Fibroblast of peridontal ligament (primary cell): ENCODE results near the gene PSMD3.

Source experiments
- DNase-seq: peaks from one replicate; pipeline ENCODE4 v3.0.0-alpha.2; 2010; ENCODE audit errors: extremely low read depth

PSMD3 gene

DNA sequence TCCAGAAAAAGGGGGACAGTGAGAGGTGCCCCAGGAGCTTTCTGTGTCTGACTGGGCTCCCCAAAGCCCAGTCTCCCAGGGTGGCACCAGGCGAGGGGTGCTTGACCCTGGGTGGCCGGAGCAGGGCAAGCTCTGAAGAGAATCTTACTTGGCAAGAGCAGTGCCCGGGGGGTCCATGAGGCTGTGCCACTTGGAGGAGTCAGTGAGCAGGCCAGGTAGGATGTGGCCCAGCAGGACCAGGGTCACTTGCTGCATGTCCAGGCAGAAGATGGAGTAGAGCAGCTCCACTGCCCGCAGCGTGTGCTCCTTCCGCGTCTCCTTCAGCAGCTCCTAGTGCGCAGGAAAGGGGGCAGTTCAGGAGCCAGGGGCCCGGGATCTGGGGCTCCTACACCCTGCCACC, 41.9 kb downstream of the PSMD3 start:
- DNase-seq: no peak

DNA sequence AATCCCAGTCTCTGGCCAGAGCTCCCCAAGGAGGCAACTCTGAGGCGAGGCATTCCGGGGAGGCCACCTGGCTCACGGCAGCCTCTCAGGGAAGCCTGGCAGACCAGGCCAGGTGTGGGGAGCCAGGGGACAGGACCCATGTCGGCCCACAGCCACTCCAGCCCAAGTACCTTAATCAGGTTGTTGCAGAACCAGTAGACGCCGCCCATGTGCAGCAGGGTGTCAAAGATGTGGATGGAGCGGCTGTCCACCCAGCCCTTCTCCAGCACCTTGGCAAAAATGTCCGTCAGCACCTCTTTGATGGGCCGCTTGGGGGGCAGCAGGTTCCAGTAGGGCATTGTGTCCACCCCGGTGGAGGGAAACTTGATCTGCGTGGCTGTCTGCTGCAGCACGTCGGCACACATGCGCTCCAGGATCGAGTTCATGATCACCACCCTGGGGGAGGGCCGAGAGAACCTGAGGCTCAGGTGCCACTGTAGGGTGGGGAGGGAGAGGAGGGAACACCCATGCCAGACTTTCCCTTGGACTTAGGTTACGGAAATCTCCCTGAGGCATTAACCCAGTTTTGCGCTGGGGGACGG, 42.4 kb downstream of the PSMD3 start:
- no peak for DNase-seq

DNA sequence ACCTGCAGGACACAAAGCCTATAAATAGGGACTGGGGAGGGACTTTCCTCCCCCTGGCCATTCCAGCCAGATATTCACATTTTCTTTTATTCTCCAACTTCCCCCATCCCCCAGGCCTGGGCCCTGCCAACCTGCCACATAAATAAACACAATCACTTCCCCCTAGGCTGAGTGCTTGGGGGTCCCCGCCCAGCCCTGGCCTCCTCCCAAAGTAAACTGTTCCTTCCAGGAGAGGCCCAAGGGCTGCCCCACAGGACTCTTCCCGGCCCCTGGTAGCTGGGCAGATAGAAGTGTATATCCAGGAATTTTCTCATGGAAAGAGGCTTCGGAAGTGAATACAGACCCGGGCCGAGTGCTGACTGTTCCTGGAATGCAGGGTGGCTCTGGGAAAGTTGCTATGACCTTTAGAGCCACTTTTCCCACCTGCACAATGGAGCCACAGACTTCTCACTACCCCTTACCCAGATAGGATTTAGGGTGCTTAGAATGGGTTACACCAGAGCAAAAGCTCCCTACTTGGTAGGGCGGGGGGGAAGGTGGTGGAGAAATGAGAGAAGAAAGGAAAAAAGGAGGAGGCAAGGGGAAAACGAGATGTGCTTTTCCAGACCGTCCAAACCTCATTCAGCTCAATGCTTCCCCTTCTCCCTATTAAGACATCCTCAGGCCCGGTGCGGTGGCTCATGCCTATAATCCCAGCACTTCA, 43.1 kb downstream of the PSMD3 start:
- DNase-seq: no peak

DNA sequence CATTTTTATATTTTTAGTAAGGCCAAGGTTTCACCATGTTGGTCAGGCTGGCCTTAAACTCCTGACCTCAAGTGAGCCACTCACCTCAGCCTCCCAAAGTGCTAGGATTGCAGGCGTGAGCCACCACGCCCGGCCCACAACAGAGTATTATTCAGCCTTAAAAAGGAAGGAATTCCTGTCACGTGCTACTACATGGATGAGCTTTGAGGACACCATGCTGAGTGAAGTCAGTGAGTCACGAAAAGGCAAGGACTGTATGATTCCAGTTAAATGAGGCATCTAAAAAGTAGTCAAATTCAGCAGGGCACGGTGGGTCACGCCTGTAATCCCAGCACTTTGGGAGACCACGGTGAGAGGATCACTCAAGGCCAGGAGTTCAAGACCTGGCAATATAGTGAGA, 44.3 kb downstream of the PSMD3 start:
- DNase-seq: no peak

DNA sequence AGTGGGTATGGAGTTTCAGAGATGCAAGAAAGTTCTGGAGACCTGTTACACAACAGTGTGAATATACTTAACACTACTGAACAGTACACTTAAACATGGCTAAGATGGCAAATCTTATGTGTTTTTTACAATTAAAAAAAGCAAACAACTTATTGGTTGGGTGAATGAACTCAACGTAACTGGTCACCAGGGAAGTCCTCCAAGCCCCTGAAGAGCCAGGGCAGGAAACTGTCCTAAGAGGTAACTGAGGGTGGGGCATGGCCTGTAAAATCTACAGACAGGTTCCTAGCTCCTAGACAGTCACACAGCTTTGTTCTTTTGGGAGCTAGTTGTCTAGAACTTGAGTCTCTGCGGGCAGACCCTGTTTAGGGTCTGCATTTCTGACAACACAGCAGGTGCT, 45.0 kb downstream of the PSMD3 start:
- no peak for DNase-seq

DNA sequence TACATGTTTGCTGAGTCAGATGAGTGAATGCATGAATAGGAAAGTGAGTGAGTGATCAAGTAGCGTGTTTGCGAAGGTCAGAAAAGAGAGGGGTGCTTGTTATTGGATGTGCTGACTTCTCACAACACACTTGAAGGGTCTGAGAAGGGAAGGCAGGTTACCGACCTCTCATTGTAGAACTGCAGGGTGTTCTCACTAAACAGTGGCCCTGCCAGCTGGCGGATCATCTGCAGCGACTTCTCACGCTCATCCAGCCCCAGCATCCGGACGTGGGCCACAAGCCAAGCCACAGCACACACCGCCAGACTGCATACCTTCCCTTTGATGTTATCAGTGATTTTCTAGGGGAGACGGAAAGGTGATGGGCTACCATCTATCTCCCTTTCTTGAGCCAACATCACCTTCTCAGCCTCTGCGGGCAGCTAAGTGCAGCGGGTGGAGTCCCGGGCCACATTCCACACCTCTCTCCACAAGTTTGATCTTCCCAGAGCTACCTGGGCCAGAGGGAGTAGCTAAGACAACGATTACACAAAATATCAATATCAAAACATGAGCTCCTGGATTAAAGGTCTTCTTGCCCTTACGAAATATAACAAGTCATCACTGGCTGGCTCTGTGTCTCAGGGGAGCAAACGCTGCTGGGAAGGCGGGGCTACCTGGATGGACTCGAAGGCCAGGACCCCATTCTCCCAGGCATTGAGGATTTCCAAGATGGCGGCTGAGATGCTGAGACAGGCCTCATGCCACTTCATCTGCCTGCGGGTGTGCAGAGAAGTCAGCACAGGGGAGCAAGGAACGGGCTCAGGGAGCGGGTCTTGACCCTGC, 45.6 kb downstream of the PSMD3 start:
- no peak for DNase-seq

DNA sequence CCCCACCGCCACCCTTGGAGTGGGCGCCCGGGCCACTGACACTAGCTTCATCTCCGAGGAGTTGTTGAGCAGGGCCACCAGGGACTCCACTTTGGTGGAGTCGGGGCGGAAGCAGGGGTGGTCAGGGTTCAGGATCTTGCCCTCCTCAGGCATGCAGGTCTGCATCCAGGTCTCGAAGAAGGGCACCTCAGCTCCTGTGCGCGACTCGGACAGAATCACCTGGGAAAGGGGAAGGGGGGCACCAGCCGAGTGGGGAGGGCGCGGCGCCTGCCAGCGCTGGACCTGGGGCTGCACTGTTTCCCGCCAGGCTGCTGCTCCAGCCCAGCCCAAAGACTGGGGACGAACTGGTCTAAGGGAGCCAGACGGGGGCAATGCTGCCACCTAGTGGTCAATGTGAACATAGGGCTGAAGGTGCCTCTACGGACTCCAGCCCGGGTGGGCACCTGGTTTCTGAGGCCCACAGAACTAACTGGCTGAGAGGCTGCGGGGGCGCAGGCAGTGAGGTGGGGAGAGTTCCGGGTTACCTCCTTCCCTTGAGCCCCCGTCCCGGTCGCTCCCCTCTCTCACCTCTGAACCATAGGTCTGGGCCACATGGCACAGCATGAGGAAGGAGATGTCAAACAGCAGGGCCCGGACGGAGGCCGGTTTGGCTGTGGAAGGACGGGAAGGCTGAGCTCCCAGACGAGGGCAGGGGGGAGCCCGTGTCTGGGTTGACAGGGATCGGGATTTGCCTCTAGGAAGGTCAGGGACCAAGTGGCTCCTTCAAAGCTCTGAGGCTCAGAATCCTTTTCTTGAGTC, 46.4 kb downstream of the PSMD3 start:
- DNase-seq: peak; percentile 76

DNA sequence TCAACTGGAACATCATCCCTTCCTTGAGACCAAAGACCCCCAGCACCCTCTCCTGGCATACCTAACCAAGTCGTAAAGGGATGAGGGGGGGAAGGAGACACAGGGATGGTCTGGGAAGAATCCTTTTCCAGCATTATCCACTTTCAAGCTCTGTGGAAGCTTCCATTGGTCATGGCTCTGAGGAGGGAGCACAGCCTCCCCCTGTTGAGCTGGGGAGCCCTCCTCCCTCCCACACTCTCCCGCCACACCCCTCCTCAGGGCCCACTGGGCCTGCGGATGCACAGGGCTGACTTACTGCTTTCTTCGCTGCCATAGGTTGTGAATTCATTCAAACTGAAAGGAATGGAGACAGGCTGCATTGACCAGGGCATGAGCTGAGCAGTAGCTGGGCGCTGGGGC, 47.0 kb downstream of the PSMD3 start:
- no peak for DNase-seq

DNA sequence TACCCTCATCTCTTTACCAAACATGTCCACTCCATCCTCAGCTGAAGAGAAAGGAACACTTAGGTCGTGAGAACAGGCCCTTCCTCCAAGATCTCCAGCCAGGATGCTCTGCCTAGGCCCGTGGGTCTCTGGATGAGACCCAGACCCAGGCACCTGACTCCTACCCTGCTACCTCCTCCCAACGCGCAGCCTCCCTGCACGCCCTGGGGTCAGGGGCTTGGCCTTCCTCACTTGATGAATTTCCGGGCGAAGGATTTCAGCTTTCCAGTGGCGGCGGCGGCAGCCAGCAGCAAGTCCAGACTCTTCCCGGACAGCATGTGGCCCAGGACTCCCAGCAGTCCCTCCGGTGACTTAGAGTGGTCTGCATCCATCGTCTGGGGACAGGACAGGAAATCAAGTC, 48.0 kb downstream of the PSMD3 start:
- no peak for DNase-seq

DNA sequence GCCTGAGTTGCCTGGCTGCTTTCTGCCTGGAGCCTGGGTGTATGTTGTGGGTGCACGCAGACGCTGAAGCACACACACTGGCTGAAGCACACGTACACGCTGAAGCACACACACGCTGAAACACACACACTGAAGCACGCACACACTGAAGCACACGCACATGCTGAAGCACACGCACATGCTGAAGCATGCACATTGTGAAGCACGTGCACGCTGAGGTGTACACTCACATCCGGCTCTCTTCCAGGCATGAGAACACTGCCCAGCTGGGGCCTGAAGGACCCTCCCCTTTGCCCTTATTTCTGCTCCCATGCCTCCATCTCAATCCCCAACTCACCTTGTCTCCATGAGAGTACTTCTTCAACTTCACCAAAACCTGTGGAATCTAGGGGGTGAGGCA, 51.1 kb downstream of the PSMD3 start:
- DNase-seq: no peak

DNA sequence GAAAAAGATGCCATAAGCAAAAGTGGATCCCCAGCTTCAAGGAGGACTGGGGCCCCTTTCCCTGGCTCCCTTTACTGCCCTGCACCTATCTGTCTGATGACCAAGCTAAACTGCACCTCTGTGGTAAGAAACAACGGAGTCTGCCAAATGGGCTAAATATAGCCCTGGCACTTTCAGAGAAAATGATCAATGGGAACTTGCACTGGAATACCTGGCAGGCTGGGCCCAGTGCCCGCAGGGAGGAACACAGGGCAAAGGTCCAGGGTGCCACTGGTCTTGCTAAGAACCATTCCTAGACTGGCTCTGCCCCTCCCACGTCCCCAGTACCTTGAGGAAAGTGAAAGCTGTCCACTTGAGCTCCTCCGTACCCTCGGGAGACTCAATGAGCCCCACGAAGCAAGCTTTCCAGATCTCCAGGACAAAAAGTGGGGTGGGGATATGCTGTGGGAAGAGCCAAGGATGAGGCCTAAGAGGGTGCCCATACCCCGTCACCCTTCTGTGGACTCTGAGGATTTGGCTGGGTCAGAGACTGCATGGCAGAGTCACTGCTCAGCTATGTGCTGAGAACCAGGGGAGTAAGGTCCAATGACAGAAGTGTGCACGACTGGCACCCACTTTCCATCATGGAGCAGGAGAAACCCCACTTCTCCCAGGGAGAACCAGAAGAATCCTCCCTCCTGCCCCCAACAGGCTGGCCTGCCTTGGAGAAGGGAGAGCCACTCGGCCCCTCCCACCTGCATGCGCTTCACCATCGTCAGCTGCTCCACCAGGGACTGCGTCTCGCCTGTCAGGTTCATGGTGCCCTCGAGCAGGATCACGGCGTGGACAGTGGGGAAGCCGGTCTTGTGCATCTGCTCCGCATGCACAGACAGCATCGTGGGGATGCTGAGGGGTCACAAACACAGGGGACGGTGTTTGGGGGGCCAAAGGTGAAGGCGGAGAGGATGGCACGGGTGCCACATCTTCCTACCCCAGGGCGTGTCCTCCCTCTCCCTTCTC, 52.0 kb downstream of the PSMD3 start:
- DNase-seq: no peak

DNA sequence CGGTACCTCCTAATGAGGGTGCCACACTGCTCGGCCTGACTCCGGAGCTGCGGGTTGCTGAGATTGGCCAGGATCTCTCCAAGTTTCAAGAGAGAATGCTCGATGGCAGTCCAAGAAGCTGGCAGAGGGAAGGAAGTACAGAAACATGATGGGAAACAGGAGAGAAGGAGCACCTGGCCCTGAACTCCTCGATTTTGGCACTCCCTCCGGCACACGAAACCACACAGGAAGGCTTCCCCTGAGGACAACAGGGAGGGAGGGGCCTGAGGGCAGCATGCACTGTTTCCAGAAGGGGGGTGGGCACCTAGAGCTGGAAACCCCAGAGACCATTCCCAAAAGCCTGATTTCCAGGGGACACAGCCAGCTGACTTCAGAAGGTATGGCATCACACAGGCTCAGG, 52.7 kb downstream of the PSMD3 start:
- no peak for DNase-seq

DNA sequence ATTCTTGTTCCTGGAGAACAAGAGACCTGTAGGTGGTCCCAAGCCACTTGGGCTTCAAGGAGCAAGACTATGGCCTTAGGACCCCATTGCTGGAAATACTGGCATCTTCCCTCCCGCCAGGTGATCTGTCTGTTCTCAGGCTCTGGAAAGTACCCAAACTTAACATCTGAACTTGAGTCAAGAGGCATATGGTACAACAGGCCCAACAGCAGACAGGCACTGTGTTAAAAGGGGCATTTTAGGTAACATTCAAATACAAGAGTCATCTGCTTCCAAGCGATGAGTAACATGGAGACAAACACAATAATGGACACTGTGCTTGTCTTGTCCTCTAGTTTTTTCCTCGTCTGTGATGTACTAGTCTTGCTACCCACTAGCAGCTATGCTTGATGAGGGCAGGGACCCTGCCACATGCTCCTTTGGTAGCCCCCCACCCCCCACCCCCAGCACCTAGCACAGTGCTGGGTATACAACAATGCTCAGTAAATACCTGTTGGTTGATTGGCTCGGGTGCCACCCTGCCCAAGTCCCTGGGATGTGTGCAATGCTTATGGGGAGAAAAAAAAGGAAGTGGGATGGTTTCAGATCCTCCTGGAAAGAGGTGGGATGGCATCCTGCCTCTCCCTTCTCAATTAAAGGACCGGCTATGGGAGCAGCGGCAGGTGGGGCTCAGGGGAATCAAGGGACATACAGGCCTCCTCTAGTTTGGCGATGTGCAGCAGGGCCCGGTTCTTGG, 54.0 kb downstream of the PSMD3 start:
- DNase-seq: no peak

DNA sequence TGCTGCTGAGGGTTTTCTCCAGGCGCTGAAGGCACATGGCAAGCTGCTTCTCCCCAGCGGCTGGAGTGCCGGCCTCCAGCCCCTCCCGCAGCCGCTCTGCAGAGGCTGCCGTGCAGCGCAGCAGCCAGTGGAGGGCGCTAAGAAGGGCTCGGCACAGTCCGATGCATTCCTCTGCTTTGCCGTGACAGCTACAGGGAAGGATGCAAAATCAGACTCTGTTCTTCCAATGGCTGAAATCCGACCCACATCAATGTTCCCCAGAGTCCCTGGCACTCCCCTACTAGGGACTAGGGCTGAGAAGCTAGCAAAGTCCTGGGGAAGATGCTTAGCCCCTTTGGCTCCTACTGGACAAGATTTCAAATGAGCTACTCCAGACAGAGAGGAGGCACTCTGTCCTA, 54.6 kb downstream of the PSMD3 start:
- peak; percentile 53 for DNase-seq

DNA sequence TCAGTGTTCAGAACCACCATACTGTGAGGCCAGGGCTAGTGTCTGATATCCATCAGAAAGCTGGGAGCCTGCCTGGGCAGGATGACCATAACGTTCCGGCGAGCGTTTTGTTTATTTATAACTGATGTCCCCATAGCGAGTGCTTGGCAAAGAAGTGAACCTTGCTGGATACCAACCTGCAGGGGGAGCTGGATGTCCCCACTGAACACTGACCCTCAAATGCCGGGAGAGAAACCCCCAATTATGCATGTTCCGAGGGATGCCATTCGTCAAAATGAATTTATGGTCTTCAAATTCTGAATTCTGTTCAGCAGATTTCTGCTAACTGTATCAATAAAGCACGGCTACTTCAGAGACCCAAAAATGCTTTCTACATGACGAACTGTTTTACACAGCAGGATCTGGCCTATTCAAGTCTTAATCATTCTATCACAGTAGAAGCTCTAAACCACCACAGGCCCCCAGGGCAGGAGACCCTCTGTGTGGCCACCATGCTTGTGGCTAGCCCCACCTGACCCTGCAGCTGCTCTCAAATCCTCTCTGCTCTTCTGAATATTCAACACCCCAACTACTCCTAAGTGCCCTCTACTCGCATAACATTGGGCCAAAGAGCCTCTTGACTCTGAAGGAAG, 58.4 kb downstream of the PSMD3 start:
- DNase-seq: peak; percentile 92

DNA sequence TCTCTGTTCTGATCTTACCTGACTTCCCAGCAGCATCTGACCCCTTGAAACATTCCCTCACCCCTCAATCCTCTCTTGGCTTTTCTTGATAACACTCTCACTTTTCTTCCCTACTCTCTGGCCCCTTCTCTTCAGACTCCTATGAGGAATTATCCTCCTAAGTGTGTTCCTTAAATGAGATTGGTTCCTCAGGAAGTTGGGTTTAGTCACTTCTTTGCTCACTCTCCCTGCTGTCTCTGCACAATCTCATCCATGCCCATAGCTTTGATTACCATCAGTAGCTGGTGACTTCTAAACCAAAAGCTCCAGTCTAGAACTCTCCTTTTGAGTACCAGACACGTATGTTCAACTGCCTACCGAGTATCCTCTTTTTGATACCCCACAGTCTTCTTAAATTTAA, 60.6 kb downstream of the PSMD3 start:
- no peak for DNase-seq
